Measurements from ENCODE around the gene SSBP1. TPM values are rescaled to one million over a fixed set of nuclear protein-coding genes. Genes with fewer than 3 reads are reported as not detected.

The SSBP1 gene
- total RNA-seq, 1 experiment from 2014 or later, result 174 TPM

DNA sequence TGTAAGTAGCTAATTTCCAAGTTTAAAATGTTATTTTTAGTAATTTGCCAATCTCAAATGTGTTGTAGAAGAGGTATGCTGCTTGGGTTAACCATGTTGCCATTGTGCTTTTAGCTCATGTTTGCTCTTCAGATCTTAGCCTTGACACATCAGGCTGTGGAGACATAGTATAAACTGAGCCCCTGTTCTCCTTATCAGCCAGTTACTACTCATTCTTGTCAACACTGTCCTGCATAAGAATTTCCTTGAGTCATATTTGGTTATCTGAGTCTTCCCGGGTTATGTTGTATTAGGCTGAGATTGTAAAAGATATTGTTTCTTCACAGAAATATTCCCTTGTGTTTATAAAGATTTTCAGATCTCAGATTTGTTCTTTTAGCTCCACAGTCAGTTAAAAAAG is 4.1 kb downstream of the SSBP1 start:
- Histone ChIP-seq H3K4me3 (ENCODE audit: low read depth in 2 of 2, low read length in 2 of 2) (no peak overlapping the region), H3K27me3 (ENCODE audit: control insufficient read depth, insufficient read depth, low read length) (no peaks in the 10 kb centered on the region), H3K27ac (ENCODE audit: low read length) (no peak overlapping the region), H3K36me3 (ENCODE audit: control insufficient read depth, insufficient read depth, low read length) (peaks cover 74% of the 10 kb centered on the region), H3K9me3 (ENCODE audit: control insufficient read depth, insufficient read depth, low read depth, low read length) (no peaks in the 10 kb centered on the region), H3K4me1 (ENCODE audit: control insufficient read depth, insufficient read depth, low read length) (peaks cover 9% of the 10 kb centered on the region; the same call in 1 of the 2 replicates)
- CTCF ChIA-PET, result interaction anchor here (0.6 kb wide), 1 partner anchor 1488 kb away, joined by 3 read pairs; no protein-coding TSS in a partner anchor
- in situ Hi-C loops (cut with HindIII; ENCODE audit: low pct_unique_long_range_greater_than_20kb, low sequenced_read_pairs) (no loop called here), intact Hi-C loops (cut with micrococcal nuclease; ENCODE audit: unreplicated experiment) (no loop called here)
- BruUV-seq (replicated peaks), result no TSS peak
- ATAC-seq, result no peak
- no peak for DNase-seq (ENCODE audit: low read depth, low spot score)
- no peak for TF ChIP-seq CTCF (IDR thresholded peaks at IDR 0.05)
- no peak for TF ChIP-seq POLR2AphosphoS5 (IDR thresholded peaks at IDR 0.05; ENCODE audit: low read depth, low read length)
- no peak for TF ChIP-seq TCF7L2 (IDR thresholded peaks at IDR 0.05; ENCODE audit: low read depth, low read length)
- no peak for TF ChIP-seq REST (IDR thresholded peaks at IDR 0.05; ENCODE audit: insufficient read depth in 1 of 2, low read depth in 2 of 2, low read length in 1 of 2)
- no peak for TF ChIP-seq SIN3A (IDR thresholded peaks at IDR 0.05; ENCODE audit: borderline replicate concordance, insufficient read depth, low read depth, low read length)
- POLR2A ChIA-PET, result no interaction called here

- no peak for ATAC-seq
- Histone ChIP-seq H3K4me1 (ENCODE audit: control insufficient read depth, insufficient read depth, low read length) (peaks cover 6% of the 10 kb centered on the region; the same call in 1 of the 2 replicates), H3K4me3 (ENCODE audit: low read depth in 2 of 2, low read length in 2 of 2) (no peak overlapping the region), H3K27me3 (ENCODE audit: control insufficient read depth, insufficient read depth, low read length) (no peaks in the 10 kb centered on the region), H3K27ac (ENCODE audit: low read length) (no peak overlapping the region), H3K9me3 (ENCODE audit: control insufficient read depth, insufficient read depth, low read depth, low read length) (0 out of 2 replicates have a peak, but pooled peaks cover 3% of the 10 kb centered on the region), H3K36me3 (ENCODE audit: control insufficient read depth, insufficient read depth, low read length) (peaks cover 76% of the 10 kb centered on the region)
- no peak for TF ChIP-seq REST (IDR thresholded peaks at IDR 0.05; ENCODE audit: insufficient read depth in 1 of 2, low read depth in 2 of 2, low read length in 1 of 2)
- TF ChIP-seq SIN3A (IDR thresholded peaks at IDR 0.05; ENCODE audit: borderline replicate concordance, insufficient read depth, low read depth, low read length), result no peak
- TF ChIP-seq TCF7L2 (IDR thresholded peaks at IDR 0.05; ENCODE audit: low read depth, low read length), result no peak
- no peak for TF ChIP-seq POLR2AphosphoS5 (IDR thresholded peaks at IDR 0.05; ENCODE audit: low read depth, low read length)
- no peak for TF ChIP-seq CTCF (IDR thresholded peaks at IDR 0.05)
- no peak for DNase-seq (ENCODE audit: low read depth, low spot score)
- in situ Hi-C loops (cut with HindIII; ENCODE audit: low pct_unique_long_range_greater_than_20kb, low sequenced_read_pairs) (no loop called here), intact Hi-C loops (cut with micrococcal nuclease; ENCODE audit: unreplicated experiment) (no loop called here)
- ChIA-PET POLR2A (no interaction called here), CTCF (no interaction called here)
- BruUV-seq (replicated peaks), result no TSS peak
Observed at GRCh38 chr7:141744131-141744530, 6.0 kb downstream of the SSBP1 start.

Data from Panc1 (cell line).